Activated CD4-positive, CD25-positive, alpha-beta regulatory T cell treated with anti-CD3 and anti-CD28 coated beads, Interleukin-2, amount 50 U/mL, for 16 hours (primary cell): ENCODE results near the gene RNU1-3.
"Not testable (repeated sequence)": the region's sequence is repeated elsewhere in the genome, so short reads cannot be mapped to it uniquely, and the experiment has no call there.

Experiments used
- DNase-seq: peaks from one replicate; pipeline ENCODE4 v3.0.0-alpha.2; 2020; ENCODE audit warnings: low read depth, low spot score

Gene RNU1-3

GRCh38 chr1:16694308-16694702 is 27.6 kb upstream of the RNU1-3 start:
- DNase-seq, result not testable (repeated sequence)

- not testable (repeated sequence) for DNase-seq
Measured at GRCh38 chr1:16693449-16694307, 26.9 kb upstream of the RNU1-3 start.

- not testable (repeated sequence) for DNase-seq
Measured at GRCh38 chr1:16692717-16693448, 26.1 kb upstream of the RNU1-3 start.

- DNase-seq, result not testable (repeated sequence)
Measured at GRCh38 chr1:16692283-16692682, 25.5 kb upstream of the RNU1-3 start.

- not testable (repeated sequence) for DNase-seq
Measured at GRCh38 chr1:16690971-16691682, 24.4 kb upstream of the RNU1-3 start.

GRCh38 chr1:16687132-16687800 is 20.5 kb upstream of the RNU1-3 start:
- DNase-seq, result not testable (repeated sequence)

GRCh38 chr1:16685445-16686371 is 19.0 kb upstream of the RNU1-3 start:
- not testable (repeated sequence) for DNase-seq

GRCh38 chr1:16684738-16685337 is 18.1 kb upstream of the RNU1-3 start:
- DNase-seq, result not testable (repeated sequence)

- not testable (repeated sequence) for DNase-seq
Measured at GRCh38 chr1:16684152-16684551, 17.4 kb upstream of the RNU1-3 start.

- not testable (repeated sequence) for DNase-seq
Measured at GRCh38 chr1:16682803-16683202, 16.1 kb upstream of the RNU1-3 start.

GRCh38 chr1:16680366-16680765 is 13.6 kb upstream of the RNU1-3 start:
- not testable (repeated sequence) for DNase-seq

GRCh38 chr1:16677552-16678431 is 11.0 kb upstream of the RNU1-3 start:
- DNase-seq, result no peak

GRCh38 chr1:16676661-16677523 is 10.1 kb upstream of the RNU1-3 start:
- not testable (repeated sequence) for DNase-seq

- DNase-seq, result not testable (repeated sequence)
Measured at GRCh38 chr1:16675118-16675510, 8.4 kb upstream of the RNU1-3 start.

GRCh38 chr1:16673976-16674375 is 7.2 kb upstream of the RNU1-3 start:
- DNase-seq, result not testable (repeated sequence)

GRCh38 chr1:16665836-16666235 is 912 bp downstream of the RNU1-3 start:
- not testable (repeated sequence) for DNase-seq

GRCh38 chr1:16658234-16658633 is 8.5 kb downstream of the RNU1-3 start:
- not testable (repeated sequence) for DNase-seq
